HepG2 (cell line): ENCODE results near the gene TCAP. TPM values are rescaled to one million over a fixed set of nuclear protein-coding genes. Genes with fewer than 3 reads are reported as not detected.
A peak's percentile ranks its signal among the peaks of the same experiment; 100 is the strongest.

Experiments
- ATF3 ChIP-seq: sonication (generic); formaldehyde crosslinking; IDR thresholded peaks from 2 replicates; pipeline ENCODE4 v1.4.0; 2020; ENCODE audit warnings: missing genetic modification reagents
- CBX2 ChIP-seq, 2 experiments: fragments of 200-600 bp in 1 of 2; sonication (generic); formaldehyde crosslinking in 1 of 2; IDR thresholded peaks; 2 replicates each; pipeline versions ENCODE4 v1.7.0 to v1.8.1; 2018 to 2022; ENCODE audit warnings: low read depth in 2 of 2, low read length in 1 of 2, mild to moderate bottlenecking in 1 of 2, missing genetic modification reagents in 1 of 2
- DNMT1 ChIP-seq: sonication (generic); formaldehyde crosslinking; IDR thresholded peaks from 2 replicates; pipeline ENCODE4 v1.5.1; 2020; ENCODE audit warnings: mild to moderate bottlenecking, missing genetic modification reagents
- EP300 ChIP-seq, 3 experiments: sonication (generic) in 1 of 3; formaldehyde crosslinking in 1 of 3; IDR thresholded peaks; 2 replicates each; pipeline versions ENCODE4 v1.5.1 to v1.6.1; 2011 to 2020; ENCODE audit warnings: low read depth in 2 of 3, low read length in 2 of 3, borderline replicate concordance in 1 of 3, improper control_type of control experiment in 1 of 3, mild to moderate bottlenecking in 1 of 3, missing genetic modification reagents in 1 of 3, moderate library complexity in 1 of 3
- FOSL1 ChIP-seq: sonication (generic); formaldehyde crosslinking; IDR thresholded peaks from 2 replicates; pipeline ENCODE4 v1.9.0; 2021; ENCODE audit warnings: missing genetic modification reagents, borderline replicate concordance
- HINFP ChIP-seq: sonication (generic); formaldehyde crosslinking; IDR thresholded peaks from 2 replicates; pipeline ENCODE4 v1.4.0; 2020; ENCODE audit warnings: low read depth, mild to moderate bottlenecking, missing genetic modification reagents
- HNRNPK ChIP-seq: fragments of 200-400 bp; formaldehyde crosslinking; IDR thresholded peaks from 2 replicates; pipeline ENCODE4 v1.6.1; 2018; ENCODE audit warnings: low read length, low read depth, moderate library complexity, mild to moderate bottlenecking; ENCODE audit not compliant: poor library complexity, severe bottlenecking
- MEIS1 ChIP-seq: sonication (generic); formaldehyde crosslinking; IDR thresholded peaks from 2 replicates; pipeline ENCODE4 v1.9.0; 2021; ENCODE audit warnings: mild to moderate bottlenecking, missing genetic modification reagents, moderate library complexity, borderline replicate concordance
- MYC ChIP-seq: sonication (generic); formaldehyde crosslinking; IDR thresholded peaks from 2 replicates; pipeline ENCODE4 v1.9.0; 2021; ENCODE audit warnings: missing genetic modification reagents, borderline replicate concordance
- NCOA2 ChIP-seq: sonication (generic); formaldehyde crosslinking; IDR thresholded peaks from 2 replicates; pipeline ENCODE4 v1.8.0; 2022; ENCODE audit warnings: inconsistent platforms
- RBM39 ChIP-seq: fragments of 200-400 bp; formaldehyde crosslinking; IDR thresholded peaks from one replicate; pipeline ENCODE4 v1.6.1; 2018; ENCODE audit warnings: antibody characterized with exemption, mild to moderate bottlenecking, low read depth, low read length; ENCODE audit not compliant: poor library complexity, severe bottlenecking
- SIN3A ChIP-seq: IDR thresholded peaks from 2 replicates; pipeline ENCODE4 v1.6.1; 2011; ENCODE audit warnings: low read depth, mild to moderate bottlenecking, control low read depth, low read length, borderline replicate concordance
- TAF1 ChIP-seq: sonication (generic); formaldehyde crosslinking; IDR thresholded peaks from 2 replicates; pipeline ENCODE4 v1.4.0; 2020; ENCODE audit warnings: missing genetic modification reagents
- ZBTB38 ChIP-seq: sonication (generic); formaldehyde crosslinking; IDR thresholded peaks from 2 replicates; pipeline ENCODE4 v1.5.1; 2020; ENCODE audit warnings: mild to moderate bottlenecking, missing genetic modification reagents
- ZFP36L1 ChIP-seq: sonication (generic); formaldehyde crosslinking; IDR thresholded peaks from 2 replicates; pipeline ENCODE4 v1.8.0; 2022; ENCODE audit warnings: mild to moderate bottlenecking, missing genetic modification reagents, moderate library complexity
- ZNF17 ChIP-seq: sonication (generic); formaldehyde crosslinking; IDR thresholded peaks from 2 replicates; pipeline ENCODE4 v1.5.0; 2020; ENCODE audit warnings: mild to moderate bottlenecking, missing genetic modification reagents
- ZNF20 ChIP-seq: sonication (generic); formaldehyde crosslinking; IDR thresholded peaks from 2 replicates; pipeline ENCODE4 v1.4.0; 2020; ENCODE audit warnings: mild to moderate bottlenecking, moderate library complexity, missing genetic modification reagents
- ZNF547 ChIP-seq: sonication (generic); formaldehyde crosslinking; IDR thresholded peaks from 2 replicates; pipeline ENCODE4 v1.5.1; 2020; ENCODE audit warnings: mild to moderate bottlenecking, missing genetic modification reagents
- ZNF570 ChIP-seq: sonication (generic); formaldehyde crosslinking; IDR thresholded peaks from 2 replicates; pipeline ENCODE4 v1.4.0; 2020; ENCODE audit warnings: mild to moderate bottlenecking, missing genetic modification reagents, borderline replicate concordance
- ZNF609 ChIP-seq: sonication (generic); formaldehyde crosslinking; IDR thresholded peaks from 2 replicates; pipeline ENCODE4 v1.4.0; 2020; ENCODE audit warnings: mild to moderate bottlenecking, missing genetic modification reagents, borderline replicate concordance
- ZSCAN29 ChIP-seq: sonication (generic); formaldehyde crosslinking; conservative IDR thresholded peaks from 2 replicates; pipeline ENCODE4 v1.4.0; 2020; ENCODE audit warnings: mild to moderate bottlenecking, missing genetic modification reagents
- polyA plus RNA-seq, 8 experiments: library from polyadenylated mRNA; depleted of rRNA in 3 of 8; stranded (reverse) in 7 of 8; unstranded in 1 of 8; fragments of >200 nt; fragmentation: Illumina TruSeq in 4 of 8; extraction: Trizol in 4 of 8; gene quantifications; 2 replicates each; pipeline versions ENCODE4 v1.2.1 to v1.2.3, GENCODE V29; 2011 to 2016; ENCODE audit warnings: low read depth in 4 of 8, missing spikeins in 1 of 8, mixed read lengths in 1 of 8; ENCODE audit not compliant: insufficient read depth in 1 of 8
- total RNA-seq, 5 experiments: library from RNA; depleted of rRNA; stranded (reverse); fragments of >200 nt; fragmentation: Illumina TruSeq; extraction: Trizol; gene quantifications; 2 replicates each; pipeline ENCODE4 v1.2.3, GENCODE V29; 2016; ENCODE audit warnings: low read depth in 1 of 5

TCAP gene
- total and polyA plus RNA-seq, 2 of the 13 experiments (the other 11 are each of a cell fraction or from before 2014, with no cell fraction given): 0.24 to 0.65 TPM

- peak; percentile 84 for TF ChIP-seq ZNF609 (CRISPR knock-in tag)
- no peak; the same call in 1 of the 2 replicates for TF ChIP-seq ZFP36L1
- peak; percentile 80; the same call in 1 of the 2 replicates for TF ChIP-seq ZNF570 (CRISPR knock-in tag)
- peak; percentile 61 for TF ChIP-seq RBM39
- no peak for TF ChIP-seq ATF3 (CRISPR knock-in tag)
- TF ChIP-seq ZNF20 (CRISPR knock-in tag): peak; percentile 70; the same call in 1 of the 2 replicates
- TF ChIP-seq CBX2 (IDR thresholded peaks at IDR 0.05; ENCODE audit: low read depth, low read length): no peak
- TF ChIP-seq CBX2 (CRISPR knock-in tag; IDR thresholded peaks at IDR 0.05; ENCODE audit: low read depth): 0 out of 2 replicates have a peak, but pooled peaks have one; percentile 75
- TF ChIP-seq ZNF547 (CRISPR knock-in tag): peak; percentile 62; the same call in 1 of the 2 replicates
- peak; percentile 90 for TF ChIP-seq TAF1
- no peak for TF ChIP-seq FOSL1 (CRISPR knock-in tag)
- TF ChIP-seq SIN3A: peak; percentile 33; the same call in 1 of the 2 replicates
- TF ChIP-seq MEIS1: peak; percentile 76; the same call in 1 of the 2 replicates
- TF ChIP-seq MYC (CRISPR knock-in tag): peak; percentile 88
- TF ChIP-seq DNMT1: peak; percentile 77
- TF ChIP-seq EP300 (IDR thresholded peaks at IDR 0.05; ENCODE audit: low read depth in 2 of 2, low read length in 2 of 2): no peak
- no peak for TF ChIP-seq EP300 (CRISPR knock-in tag; IDR thresholded peaks at IDR 0.05; ENCODE audit: borderline replicate concordance)
- TF ChIP-seq HNRNPK: peak; percentile 89
- peak; percentile 53; the same call in 1 of the 2 replicates for TF ChIP-seq HINFP
- peak; percentile 88 for TF ChIP-seq ZBTB38 (CRISPR knock-in tag)
- no peak for TF ChIP-seq ZNF17 (CRISPR knock-in tag)
- peak; percentile 14; the same call in 1 of the 2 replicates for TF ChIP-seq NCOA2
- peak; percentile 86 for TF ChIP-seq ZSCAN29
These were observed 28.0 kb upstream of the TCAP start, which contains the start of gene STARD3 (continued) for GRCh38 chr17:39636927-39637736.
